ENCODE measurements around the gene ADGRL1.
"Not testable (repeated sequence)": the region's sequence is repeated elsewhere in the genome, so short reads cannot be mapped to it uniquely, and the experiment has no call there.

ADGRL1 gene

DNA sequence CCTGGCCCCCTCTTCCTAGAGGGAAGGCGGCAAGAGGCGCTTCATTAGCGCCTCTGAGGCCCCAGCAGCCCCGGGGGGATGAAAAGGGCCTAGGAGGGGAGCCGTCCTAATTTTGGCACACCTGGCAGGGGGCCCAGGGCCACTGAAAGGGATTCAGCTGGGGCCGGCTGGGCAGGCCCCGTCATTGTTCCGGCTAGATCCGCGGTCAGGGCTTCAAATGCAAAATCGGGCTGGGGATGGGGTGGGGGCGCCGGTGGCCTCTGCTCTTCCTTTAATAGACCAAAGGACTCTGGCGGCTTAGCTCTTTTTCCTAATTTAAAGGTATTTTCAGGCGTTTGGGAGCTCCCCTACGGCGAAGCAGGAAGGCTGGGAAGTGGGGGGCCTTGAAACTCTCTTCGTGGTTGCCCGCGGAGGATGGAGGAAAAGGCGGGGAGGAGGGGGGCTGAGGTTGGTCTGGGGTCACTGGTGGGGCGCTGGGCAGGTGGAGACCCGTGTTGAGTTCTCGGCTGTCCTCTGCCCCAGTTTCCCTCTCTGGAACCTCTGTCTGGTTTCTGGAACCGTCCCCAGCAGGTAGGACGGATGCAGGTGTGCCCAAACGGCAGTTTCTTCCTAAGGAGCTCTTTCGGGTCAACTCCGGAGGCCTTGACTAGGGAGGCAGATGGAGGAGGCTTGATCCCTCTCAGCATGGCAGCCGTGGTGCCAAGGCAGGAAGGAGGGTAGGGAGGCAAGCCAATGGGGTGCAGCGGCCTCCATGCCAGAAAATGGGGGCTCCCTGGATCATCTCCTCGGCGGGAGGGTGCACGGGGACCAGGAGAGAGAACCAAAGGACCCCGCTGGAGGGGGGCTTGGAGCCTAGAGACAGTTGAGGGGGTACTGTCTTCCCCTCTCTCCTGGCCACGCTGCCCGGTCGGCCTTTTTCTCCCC is 41.8 kb upstream of the ADGRL1 start:
- H3K9me3 ChIP-seq (ENCODE audit: control insufficient read depth, low read length); H3K27ac ChIP-seq (ENCODE audit: insufficient read depth, low read length, poor library complexity, severe bottlenecking); DNase-seq; H3K36me3 ChIP-seq (ENCODE audit: control insufficient read depth, insufficient read depth, low read length); H3K4me1 ChIP-seq (ENCODE audit: control insufficient read depth, insufficient read depth, low read length, poor library complexity, severe bottlenecking); H3K4me3 ChIP-seq (ENCODE audit: insufficient read depth, low read depth, low read length, poor library complexity, severe bottlenecking); H3K27me3 ChIP-seq (replicated peaks; ENCODE audit: control insufficient read depth, insufficient read depth, low read length, poor library complexity, severe bottlenecking): not testable (repeated sequence)

DNA sequence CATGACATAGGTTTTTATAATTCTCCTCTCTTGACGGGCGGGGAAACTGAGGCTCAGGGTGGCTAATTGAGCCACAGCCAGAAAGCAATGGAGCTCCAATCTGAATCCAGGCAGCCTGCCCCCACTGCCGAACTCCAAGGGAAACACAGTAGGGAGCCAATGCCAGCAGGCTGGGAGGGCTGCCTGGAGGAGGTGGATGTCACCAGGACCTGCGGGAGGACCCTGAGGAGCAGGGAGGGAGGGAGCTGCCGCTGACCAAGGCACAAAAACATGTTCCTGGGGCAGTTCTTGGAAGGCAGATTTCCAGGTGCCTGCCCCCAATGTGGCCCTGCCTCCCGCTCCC is 41.2 kb upstream of the ADGRL1 start:
- DNase-seq; H3K27me3 ChIP-seq (replicated peaks; ENCODE audit: control insufficient read depth, insufficient read depth, low read length, poor library complexity, severe bottlenecking); H3K4me3 ChIP-seq (ENCODE audit: insufficient read depth, low read depth, low read length, poor library complexity, severe bottlenecking); H3K4me1 ChIP-seq (ENCODE audit: control insufficient read depth, insufficient read depth, low read length, poor library complexity, severe bottlenecking); H3K36me3 ChIP-seq (ENCODE audit: control insufficient read depth, insufficient read depth, low read length); H3K9me3 ChIP-seq (ENCODE audit: control insufficient read depth, low read length); H3K27ac ChIP-seq (ENCODE audit: insufficient read depth, low read length, poor library complexity, severe bottlenecking): not testable (repeated sequence)

GRCh38 chr19:14244393-14244792 is 38.4 kb upstream of the ADGRL1 start:
- H3K27ac ChIP-seq (ENCODE audit: insufficient read depth, low read length, poor library complexity, severe bottlenecking); H3K9me3 ChIP-seq (ENCODE audit: control insufficient read depth, low read length); H3K4me3 ChIP-seq (ENCODE audit: insufficient read depth, low read depth, low read length, poor library complexity, severe bottlenecking); H3K27me3 ChIP-seq (replicated peaks; ENCODE audit: control insufficient read depth, insufficient read depth, low read length, poor library complexity, severe bottlenecking); H3K4me1 ChIP-seq (ENCODE audit: control insufficient read depth, insufficient read depth, low read length, poor library complexity, severe bottlenecking); DNase-seq; H3K36me3 ChIP-seq (ENCODE audit: control insufficient read depth, insufficient read depth, low read length): not testable (repeated sequence)

DNA sequence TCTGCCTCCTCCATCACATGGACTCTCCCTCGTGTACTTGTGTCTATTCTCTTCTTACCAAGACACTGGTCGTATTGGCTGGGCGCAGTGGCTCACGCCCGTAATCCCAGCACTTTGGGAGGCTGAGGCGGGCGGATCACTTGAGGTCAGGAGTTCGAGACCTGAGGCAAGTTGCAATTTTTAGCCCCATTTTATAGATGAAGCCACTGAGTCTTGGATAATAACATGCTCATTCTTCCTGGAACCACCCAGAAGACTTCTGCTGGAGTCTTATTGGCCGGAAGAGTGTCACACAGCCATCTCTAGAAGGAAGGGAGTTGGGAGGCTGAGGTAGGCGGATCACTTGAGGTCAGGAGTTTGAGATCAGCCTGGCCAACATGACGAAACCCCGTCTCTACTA is 37.7 kb upstream of the ADGRL1 start:
- not testable (repeated sequence) for H3K4me3 ChIP-seq (ENCODE audit: insufficient read depth, low read depth, low read length, poor library complexity, severe bottlenecking); H3K9me3 ChIP-seq (ENCODE audit: control insufficient read depth, low read length); DNase-seq; H3K27ac ChIP-seq (ENCODE audit: insufficient read depth, low read length, poor library complexity, severe bottlenecking); H3K27me3 ChIP-seq (replicated peaks; ENCODE audit: control insufficient read depth, insufficient read depth, low read length, poor library complexity, severe bottlenecking); H3K4me1 ChIP-seq (ENCODE audit: control insufficient read depth, insufficient read depth, low read length, poor library complexity, severe bottlenecking); H3K36me3 ChIP-seq (ENCODE audit: control insufficient read depth, insufficient read depth, low read length)

GRCh38 chr19:14237014-14237941 is 31.3 kb upstream of the ADGRL1 start:
- no peaks in the 10 kb centered on the region for H3K4me1 ChIP-seq (ENCODE audit: control insufficient read depth, insufficient read depth, low read length, poor library complexity, severe bottlenecking)
- H3K4me3 ChIP-seq (ENCODE audit: insufficient read depth, low read depth, low read length, poor library complexity, severe bottlenecking) = no peak overlapping the region
- no peaks in the 10 kb centered on the region for H3K36me3 ChIP-seq (ENCODE audit: control insufficient read depth, insufficient read depth, low read length)
- no peaks in the 10 kb centered on the region for H3K27me3 ChIP-seq (replicated peaks; ENCODE audit: control insufficient read depth, insufficient read depth, low read length, poor library complexity, severe bottlenecking)
- H3K9me3 ChIP-seq (ENCODE audit: control insufficient read depth, low read length) = no peaks in the 10 kb centered on the region
- DNase-seq = no peak
- no peak overlapping the region for H3K27ac ChIP-seq (ENCODE audit: insufficient read depth, low read length, poor library complexity, severe bottlenecking)

DNA sequence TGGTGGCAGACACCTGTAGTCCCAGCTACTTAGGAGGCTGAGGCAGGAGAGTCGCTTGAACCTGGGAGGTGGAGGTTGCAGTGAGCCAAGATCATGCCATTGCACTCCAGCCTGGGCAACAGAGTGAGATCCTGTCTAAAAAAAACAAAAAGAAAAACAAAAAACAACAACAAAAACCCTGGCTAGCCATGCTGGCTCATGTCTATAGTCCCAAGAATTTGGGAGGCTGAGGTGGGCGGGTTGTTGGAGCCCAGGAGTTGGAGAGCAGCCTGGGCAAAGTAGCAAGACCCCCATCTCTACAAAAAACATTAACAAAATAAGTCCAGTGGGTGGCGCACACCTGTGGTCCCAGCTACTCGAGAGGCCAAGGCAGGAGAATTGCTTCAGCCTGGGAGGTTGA is 27.0 kb upstream of the ADGRL1 start:
- not testable (repeated sequence) for DNase-seq; H3K4me1 ChIP-seq (ENCODE audit: control insufficient read depth, insufficient read depth, low read length, poor library complexity, severe bottlenecking); H3K27ac ChIP-seq (ENCODE audit: insufficient read depth, low read length, poor library complexity, severe bottlenecking); H3K36me3 ChIP-seq (ENCODE audit: control insufficient read depth, insufficient read depth, low read length); H3K4me3 ChIP-seq (ENCODE audit: insufficient read depth, low read depth, low read length, poor library complexity, severe bottlenecking); H3K9me3 ChIP-seq (ENCODE audit: control insufficient read depth, low read length); H3K27me3 ChIP-seq (replicated peaks; ENCODE audit: control insufficient read depth, insufficient read depth, low read length, poor library complexity, severe bottlenecking)

- H3K4me3 ChIP-seq (ENCODE audit: insufficient read depth, low read depth, low read length, poor library complexity, severe bottlenecking); H3K27me3 ChIP-seq (replicated peaks; ENCODE audit: control insufficient read depth, insufficient read depth, low read length, poor library complexity, severe bottlenecking); H3K36me3 ChIP-seq (ENCODE audit: control insufficient read depth, insufficient read depth, low read length); H3K27ac ChIP-seq (ENCODE audit: insufficient read depth, low read length, poor library complexity, severe bottlenecking); H3K9me3 ChIP-seq (ENCODE audit: control insufficient read depth, low read length); DNase-seq; H3K4me1 ChIP-seq (ENCODE audit: control insufficient read depth, insufficient read depth, low read length, poor library complexity, severe bottlenecking): not testable (repeated sequence)
Observed at GRCh38 chr19:14228446-14229071, 22.6 kb upstream of the ADGRL1 start.

DNA sequence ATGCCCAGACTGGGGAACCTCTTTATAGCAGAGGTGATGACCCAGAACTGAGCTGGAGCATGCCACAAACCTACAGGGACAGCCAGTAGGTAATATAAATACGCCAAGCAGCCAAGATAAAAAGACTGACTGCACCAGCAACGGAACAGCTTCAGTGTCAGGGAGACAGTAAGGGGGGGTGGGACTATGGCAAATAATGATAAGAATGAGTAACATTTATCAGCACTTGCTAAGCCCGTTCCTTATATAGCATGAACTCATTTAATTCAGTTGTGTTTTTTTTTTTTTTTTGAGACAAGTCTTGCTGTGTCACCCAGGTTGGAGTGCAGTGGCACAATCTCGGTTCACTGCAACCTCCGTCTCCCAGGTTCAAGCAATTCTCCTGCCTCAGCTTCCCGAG is 20.5 kb upstream of the ADGRL1 start:
- H3K9me3 ChIP-seq (ENCODE audit: control insufficient read depth, low read length); H3K36me3 ChIP-seq (ENCODE audit: control insufficient read depth, insufficient read depth, low read length); H3K4me3 ChIP-seq (ENCODE audit: insufficient read depth, low read depth, low read length, poor library complexity, severe bottlenecking); H3K4me1 ChIP-seq (ENCODE audit: control insufficient read depth, insufficient read depth, low read length, poor library complexity, severe bottlenecking); H3K27me3 ChIP-seq (replicated peaks; ENCODE audit: control insufficient read depth, insufficient read depth, low read length, poor library complexity, severe bottlenecking); DNase-seq; H3K27ac ChIP-seq (ENCODE audit: insufficient read depth, low read length, poor library complexity, severe bottlenecking): not testable (repeated sequence)

DNA sequence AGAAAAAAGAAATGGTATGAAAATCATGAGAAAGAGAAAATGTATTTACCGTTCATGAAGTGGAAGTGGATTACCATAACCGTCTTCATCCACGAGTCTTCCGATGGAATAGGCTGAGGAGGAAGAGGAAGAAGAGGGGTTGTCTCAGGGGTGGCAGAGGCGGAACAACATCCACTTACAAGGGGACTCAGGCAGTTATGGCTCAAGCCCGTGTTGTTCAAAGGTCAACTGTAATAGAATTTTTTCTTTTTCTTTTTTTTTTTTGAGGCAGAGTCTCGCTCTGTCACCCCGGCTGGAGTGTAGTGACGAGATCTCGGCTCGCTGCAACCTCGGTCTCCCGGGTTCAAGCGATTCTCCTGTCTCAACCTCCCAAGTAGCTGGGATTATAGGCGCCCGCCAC is 16.9 kb upstream of the ADGRL1 start:
- H3K27ac ChIP-seq (ENCODE audit: insufficient read depth, low read length, poor library complexity, severe bottlenecking) = no peak overlapping the region
- no peak for DNase-seq
- no peaks in the 10 kb centered on the region for H3K9me3 ChIP-seq (ENCODE audit: control insufficient read depth, low read length)
- H3K36me3 ChIP-seq (ENCODE audit: control insufficient read depth, insufficient read depth, low read length) = no peaks in the 10 kb centered on the region
- no peak overlapping the region for H3K4me3 ChIP-seq (ENCODE audit: insufficient read depth, low read depth, low read length, poor library complexity, severe bottlenecking)
- H3K4me1 ChIP-seq (ENCODE audit: control insufficient read depth, insufficient read depth, low read length, poor library complexity, severe bottlenecking) = peaks cover 2% of the 10 kb centered on the region
- no peaks in the 10 kb centered on the region for H3K27me3 ChIP-seq (replicated peaks; ENCODE audit: control insufficient read depth, insufficient read depth, low read length, poor library complexity, severe bottlenecking)

GRCh38 chr19:14221345-14221744 is 15.4 kb upstream of the ADGRL1 start:
- H3K4me3 ChIP-seq (ENCODE audit: insufficient read depth, low read depth, low read length, poor library complexity, severe bottlenecking); H3K4me1 ChIP-seq (ENCODE audit: control insufficient read depth, insufficient read depth, low read length, poor library complexity, severe bottlenecking); H3K9me3 ChIP-seq (ENCODE audit: control insufficient read depth, low read length); H3K27ac ChIP-seq (ENCODE audit: insufficient read depth, low read length, poor library complexity, severe bottlenecking); H3K36me3 ChIP-seq (ENCODE audit: control insufficient read depth, insufficient read depth, low read length); H3K27me3 ChIP-seq (replicated peaks; ENCODE audit: control insufficient read depth, insufficient read depth, low read length, poor library complexity, severe bottlenecking): not testable (repeated sequence)
- DNase-seq = peak; percentile 54 to 59 (median 59)
